ENCODE data around the gene TRMT10C. TPM values are rescaled to one million over a fixed set of nuclear protein-coding genes. Genes with fewer than 3 reads are reported as not detected.
"Not testable (repeated sequence)": the region's sequence is repeated elsewhere in the genome, so short reads cannot be mapped to it uniquely, and the experiment has no call there.

TRMT10C gene
- total RNA-seq, 1 donor from 2014 or later: 85.9 TPM

DNA sequence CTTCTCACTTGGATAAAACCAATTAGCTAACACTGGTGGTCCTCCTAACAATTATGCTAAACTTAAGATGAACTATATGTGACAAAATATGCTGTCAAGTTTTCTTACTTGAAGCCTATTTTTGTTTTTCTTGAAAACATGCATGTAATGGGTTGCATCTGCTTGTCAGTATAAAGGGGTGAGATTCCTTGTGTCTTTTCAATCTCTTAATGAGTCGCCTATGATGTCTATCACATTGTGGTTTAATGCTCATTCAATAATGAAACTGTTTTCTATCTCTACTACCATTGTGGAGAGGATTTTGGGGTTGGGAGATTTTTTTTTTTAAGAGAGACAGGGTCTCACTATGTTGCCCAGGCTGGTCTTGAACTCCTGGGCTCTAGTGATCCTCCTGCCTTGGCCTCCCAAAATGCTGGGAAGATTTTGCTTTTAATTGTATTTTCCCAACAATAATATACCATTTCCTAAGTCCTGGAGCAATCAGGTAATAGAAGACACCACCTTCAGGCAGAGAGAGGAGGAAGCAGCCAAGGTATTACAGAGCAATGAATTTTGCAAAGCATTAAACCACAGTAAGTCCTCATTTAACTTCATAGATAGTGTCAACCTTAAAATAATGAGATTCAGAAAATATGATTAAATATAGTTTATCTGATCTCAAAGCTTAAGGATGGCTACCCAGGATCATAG lies 17.4 kb upstream of the TRMT10C start:
- H3K9ac ChIP-seq: no peak overlapping the region
- DNase-seq (ENCODE audit: low spot score): no peak
- H3F3A ChIP-seq (ENCODE audit: low read depth): no peaks in the 10 kb centered on the region
- Mint-ChIP-seq H3K4me3 (no peak overlapping the region), H3K27ac (no peak overlapping the region), H3K36me3 (no peaks in the 10 kb centered on the region), H3K4me1 (no peaks in the 10 kb centered on the region), H3K27me3 (ENCODE audit: insufficient read depth, low read depth) (no peaks in the 10 kb centered on the region), H3K9me3 (no peaks in the 10 kb centered on the region)
- H2AFZ ChIP-seq (replicated peaks): no peak overlapping the region
- H3K27me3 ChIP-seq: no peaks in the 10 kb centered on the region
- no peaks in the 10 kb centered on the region for H3K9me3 ChIP-seq (ENCODE audit: low read depth)
- no peaks in the 10 kb centered on the region for H3K79me2 ChIP-seq (ENCODE audit: low read depth)
- no peaks in the 10 kb centered on the region for H3K36me3 ChIP-seq
- no peak overlapping the region for H3K4me2 ChIP-seq
- no peak overlapping the region for H3K27ac ChIP-seq
- H3K4me3 ChIP-seq: no peak overlapping the region
- no peaks in the 10 kb centered on the region for H3K4me1 ChIP-seq
- H4K20me1 ChIP-seq (ENCODE audit: low read depth): no peaks in the 10 kb centered on the region
- no peak for TF ChIP-seq EZH2phosphoT487 (IDR thresholded peaks at IDR 0.05)
- TF ChIP-seq, protein P1, sequence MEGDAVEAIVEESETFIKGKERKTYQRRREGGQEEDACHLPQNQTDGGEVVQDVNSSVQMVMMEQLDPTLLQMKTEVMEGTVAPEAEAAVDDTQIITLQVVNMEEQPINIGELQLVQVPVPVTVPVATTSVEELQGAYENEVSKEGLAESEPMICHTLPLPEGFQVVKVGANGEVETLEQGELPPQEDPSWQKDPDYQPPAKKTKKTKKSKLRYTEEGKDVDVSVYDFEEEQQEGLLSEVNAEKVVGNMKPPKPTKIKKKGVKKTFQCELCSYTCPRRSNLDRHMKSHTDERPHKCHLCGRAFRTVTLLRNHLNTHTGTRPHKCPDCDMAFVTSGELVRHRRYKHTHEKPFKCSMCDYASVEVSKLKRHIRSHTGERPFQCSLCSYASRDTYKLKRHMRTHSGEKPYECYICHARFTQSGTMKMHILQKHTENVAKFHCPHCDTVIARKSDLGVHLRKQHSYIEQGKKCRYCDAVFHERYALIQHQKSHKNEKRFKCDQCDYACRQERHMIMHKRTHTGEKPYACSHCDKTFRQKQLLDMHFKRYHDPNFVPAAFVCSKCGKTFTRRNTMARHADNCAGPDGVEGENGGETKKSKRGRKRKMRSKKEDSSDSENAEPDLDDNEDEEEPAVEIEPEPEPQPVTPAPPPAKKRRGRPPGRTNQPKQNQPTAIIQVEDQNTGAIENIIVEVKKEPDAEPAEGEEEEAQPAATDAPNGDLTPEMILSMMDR (IDR thresholded peaks at IDR 0.05): peak; percentile 14
- no peak for TF ChIP-seq EZH2 (IDR thresholded peaks at IDR 0.05)

GRCh38 chr3:101548527-101549105 lies 13.1 kb upstream of the TRMT10C start:
- H3K9me3 Mint-ChIP-seq: peaks cover 13% of the 10 kb centered on the region
- Histone ChIP-seq H3K27ac (no peak overlapping the region), H3K36me3 (no peaks in the 10 kb centered on the region), H3K9ac (no peak overlapping the region), H3K79me2 (ENCODE audit: low read depth) (no peaks in the 10 kb centered on the region), H2AFZ (replicated peaks) (no peak overlapping the region), H3K4me1 (no peaks in the 10 kb centered on the region), H3K27me3 (no peaks in the 10 kb centered on the region), H3F3A (ENCODE audit: low read depth) (no peaks in the 10 kb centered on the region), H3K9me3 (ENCODE audit: low read depth) (no peaks in the 10 kb centered on the region), H4K20me1 (ENCODE audit: low read depth) (no peaks in the 10 kb centered on the region), H3K4me3 (no peak overlapping the region), H3K4me2 (no peak overlapping the region)
- peaks cover 3% of the 10 kb centered on the region for H3K27me3 Mint-ChIP-seq (ENCODE audit: insufficient read depth, low read depth)
- no peak for DNase-seq (ENCODE audit: low spot score)
- H3K4me3 Mint-ChIP-seq: no peak overlapping the region
- no peaks in the 10 kb centered on the region for H3K4me1 Mint-ChIP-seq
- no peak overlapping the region for H3K27ac Mint-ChIP-seq
- H3K36me3 Mint-ChIP-seq: no peaks in the 10 kb centered on the region
- TF ChIP-seq EZH2phosphoT487 (IDR thresholded peaks at IDR 0.05) (no peak), EZH2 (IDR thresholded peaks at IDR 0.05) (no peak)
- TF ChIP-seq, protein P1 (IDR thresholded peaks at IDR 0.05): no peak

- Histone ChIP-seq H4K20me1 (ENCODE audit: low read depth) (no peaks in the 10 kb centered on the region), H3K79me2 (ENCODE audit: low read depth) (no peaks in the 10 kb centered on the region), H3K36me3 (no peaks in the 10 kb centered on the region), H3K27me3 (no peaks in the 10 kb centered on the region), H2AFZ (replicated peaks) (no peak overlapping the region), H3K9ac (no peak overlapping the region), H3F3A (ENCODE audit: low read depth) (no peaks in the 10 kb centered on the region), H3K9me3 (ENCODE audit: low read depth) (no peaks in the 10 kb centered on the region), H3K4me3 (no peak overlapping the region), H3K27ac (no peak overlapping the region), H3K4me1 (no peaks in the 10 kb centered on the region), H3K4me2 (no peak overlapping the region)
- DNase-seq (ENCODE audit: low spot score): no peak
- Mint-ChIP-seq H3K27me3 (ENCODE audit: insufficient read depth, low read depth) (peaks cover 3% of the 10 kb centered on the region), H3K27ac (no peak overlapping the region), H3K36me3 (no peaks in the 10 kb centered on the region), H3K4me3 (no peak overlapping the region), H3K9me3 (peaks cover 13% of the 10 kb centered on the region), H3K4me1 (no peaks in the 10 kb centered on the region)
- TF ChIP-seq EZH2 (IDR thresholded peaks at IDR 0.05) (no peak), EZH2phosphoT487 (IDR thresholded peaks at IDR 0.05) (no peak)
- TF ChIP-seq, protein P1 (IDR thresholded peaks at IDR 0.05): no peak
These were observed 12.2 kb upstream of the TRMT10C start for GRCh38 chr3:101549473-101549872.

GRCh38 chr3:101551359-101552081 lies 10.1 kb upstream of the TRMT10C start:
- H3K79me2 ChIP-seq (ENCODE audit: low read depth); H3K36me3 Mint-ChIP-seq; H3K4me2 ChIP-seq; H3K9me3 ChIP-seq (ENCODE audit: low read depth); H3K4me1 Mint-ChIP-seq; H3K27me3 Mint-ChIP-seq (ENCODE audit: insufficient read depth, low read depth); H3K4me3 ChIP-seq; H3K36me3 ChIP-seq; H3K4me3 Mint-ChIP-seq; H3K9ac ChIP-seq; H3K4me1 ChIP-seq; H3F3A ChIP-seq (ENCODE audit: low read depth); DNase-seq (ENCODE audit: low spot score); H3K27ac Mint-ChIP-seq; H4K20me1 ChIP-seq (ENCODE audit: low read depth); H3K27ac ChIP-seq; H2AFZ ChIP-seq (replicated peaks); H3K27me3 ChIP-seq: not testable (repeated sequence)
- H3K9me3 Mint-ChIP-seq: peaks cover 13% of the 10 kb centered on the region

GRCh38 chr3:101553381-101553780 lies 8.3 kb upstream of the TRMT10C start:
- H3K27ac Mint-ChIP-seq; DNase-seq (ENCODE audit: low spot score); H3K4me2 ChIP-seq; H4K20me1 ChIP-seq (ENCODE audit: low read depth); H3K9me3 ChIP-seq (ENCODE audit: low read depth); H3K4me3 ChIP-seq; H3K36me3 ChIP-seq; H3K9ac ChIP-seq; H3K27me3 Mint-ChIP-seq (ENCODE audit: insufficient read depth, low read depth); H3K4me3 Mint-ChIP-seq; H3K4me1 ChIP-seq; H3K79me2 ChIP-seq (ENCODE audit: low read depth); H3K36me3 Mint-ChIP-seq; H3F3A ChIP-seq (ENCODE audit: low read depth); H3K4me1 Mint-ChIP-seq; H3K27me3 ChIP-seq; H2AFZ ChIP-seq (replicated peaks); H3K27ac ChIP-seq: not testable (repeated sequence)
- peaks cover 13% of the 10 kb centered on the region for H3K9me3 Mint-ChIP-seq
